HepG2 (cell line): Measurements from ENCODE around the gene EFEMP2. TPM values are rescaled to one million over a fixed set of nuclear protein-coding genes. Genes with fewer than 3 reads are reported as not detected.

Source experiments
- HES4 ChIP-seq: sonication (generic); formaldehyde crosslinking; IDR thresholded peaks from 2 replicates; pipeline ENCODE4 v1.9.0; 2021; ENCODE audit warnings: mild to moderate bottlenecking, missing genetic modification reagents, borderline replicate concordance
- KIAA2018 ChIP-seq: sonication (generic); formaldehyde crosslinking; IDR thresholded peaks from 2 replicates; pipeline ENCODE4 v1.5.0; 2020; ENCODE audit warnings: mild to moderate bottlenecking, missing genetic modification reagents, borderline replicate concordance
- MEIS2 ChIP-seq: sonication (generic); formaldehyde crosslinking; IDR thresholded peaks from 2 replicates; pipeline ENCODE4 v1.9.0; 2021; ENCODE audit warnings: mild to moderate bottlenecking, missing genetic modification reagents
- MIER3 ChIP-seq: IDR thresholded peaks from 2 replicates; pipeline ENCODE4 v1.6.1; 2016; ENCODE audit warnings: missing compliant biosample characterization, borderline replicate concordance
- NR2F6 ChIP-seq, 2 experiments: IDR thresholded peaks; 2 replicates each; pipeline ENCODE4 v1.6.1; 2016; ENCODE audit warnings: antibody characterized with exemption in 1 of 2, mild to moderate bottlenecking in 1 of 2
- PBX2 ChIP-seq: IDR thresholded peaks from 2 replicates; pipeline ENCODE4 v1.6.1; 2016; ENCODE audit warnings: control low read depth
- PHF8 ChIP-seq: sonication (generic); formaldehyde crosslinking; IDR thresholded peaks from 2 replicates; pipeline ENCODE4 v1.5.0; 2020; ENCODE audit warnings: missing genetic modification reagents
- TBX3 ChIP-seq: fragments of 450-650 bp; IDR thresholded peaks from 2 replicates; pipeline ENCODE4 v1.6.1; 2017; ENCODE audit warnings: antibody characterized with exemption, mild to moderate bottlenecking, inconsistent platforms, borderline replicate concordance
- THAP11 ChIP-seq: IDR thresholded peaks from 2 replicates; pipeline ENCODE4 v1.6.1; 2016; ENCODE audit warnings: missing biosample characterization, missing genetic modification reagents
- ZNF251 ChIP-seq: sonication (generic); formaldehyde crosslinking; IDR thresholded peaks from 2 replicates; pipeline ENCODE4 v1.9.0; 2021; ENCODE audit warnings: mild to moderate bottlenecking, missing genetic modification reagents
- ZNF30 ChIP-seq: sonication (generic); formaldehyde crosslinking; IDR thresholded peaks from 2 replicates; pipeline ENCODE4 v1.5.0; 2020; ENCODE audit warnings: mild to moderate bottlenecking, missing genetic modification reagents
- ZNF407 ChIP-seq: sonication (generic); formaldehyde crosslinking; IDR thresholded peaks from one replicate; pipeline ENCODE4 v1.5.1; 2020; ENCODE audit warnings: mild to moderate bottlenecking, missing genetic modification reagents; ENCODE audit errors: not compliant biosample characterization
- polyA plus RNA-seq, 8 experiments: library from polyadenylated mRNA; depleted of rRNA in 3 of 8; stranded (reverse) in 7 of 8; unstranded in 1 of 8; fragments of >200 nt; fragmentation: Illumina TruSeq in 4 of 8; extraction: Trizol in 4 of 8; gene quantifications; 2 replicates each; pipeline versions ENCODE4 v1.2.1 to v1.2.3, GENCODE V29; 2011 to 2016; ENCODE audit warnings: low read depth in 4 of 8, missing spikeins in 1 of 8, mixed read lengths in 1 of 8; ENCODE audit not compliant: insufficient read depth in 1 of 8
- total RNA-seq, 5 experiments: library from RNA; depleted of rRNA; stranded (reverse); fragments of >200 nt; fragmentation: Illumina TruSeq; extraction: Trizol; gene quantifications; 2 replicates each; pipeline ENCODE4 v1.2.3, GENCODE V29; 2016; ENCODE audit warnings: low read depth in 1 of 5

Gene EFEMP2
- total and polyA plus RNA-seq, 2 of the 13 experiments (the other 11 are each of a cell fraction or from before 2014, with no cell fraction given): 7.4 to 29.7 TPM

GRCh38 chr11:65859095-65859811, 13.3 kb downstream of the EFEMP2 start (continued):
- TF ChIP-seq ZNF407 (CRISPR knock-in tag) (no peak), NR2F6 (IDR thresholded peaks at IDR 0.05) (no peak), NR2F6 (CRISPR knock-in tag; IDR thresholded peaks at IDR 0.05) (no peak), HES4 (no peak), PBX2 (no peak), TBX3 (no peak), MEIS2 (no peak), KIAA2018 (CRISPR knock-in tag) (no peak), THAP11 (CRISPR knock-in tag) (peak; percentile 79), PHF8 (CRISPR knock-in tag) (no peak), MIER3 (CRISPR knock-in tag) (no peak), ZNF30 (CRISPR knock-in tag) (no peak), ZNF251 (CRISPR knock-in tag) (no peak)
